Bone marrow (tissue), 2 donors: Measurements from ENCODE around the gene LRMDA.

Experiments
- DNase-seq, 2 donors: peaks; one replicate each; lab custom pipeline; 2025; lab: John Stamatoyannopoulos, UW

The LRMDA gene

GRCh38 chr10:76338187-76338586 lies 906.8 kb downstream of the LRMDA start:
- no peak for DNase-seq

- no peak for DNase-seq
These were observed 910.3 kb downstream of the LRMDA start for GRCh38 chr10:76341740-76342139.

GRCh38 chr10:76342996-76343395 lies 911.6 kb downstream of the LRMDA start:
- DNase-seq, result no peak

GRCh38 chr10:76347832-76348231 lies 916.4 kb downstream of the LRMDA start:
- no peak for DNase-seq

GRCh38 chr10:76350583-76350982 lies 919.2 kb downstream of the LRMDA start:
- DNase-seq, result no peak

GRCh38 chr10:76352300-76352699 lies 920.9 kb downstream of the LRMDA start:
- DNase-seq, result no peak

- DNase-seq, result no peak
These were observed 921.9 kb downstream of the LRMDA start for GRCh38 chr10:76353237-76353851.

- DNase-seq, result no peak
These were observed 922.9 kb downstream of the LRMDA start for GRCh38 chr10:76354212-76354738.

GRCh38 chr10:76354921-76355320 lies 923.5 kb downstream of the LRMDA start:
- no peak for DNase-seq

- no peak for DNase-seq
These were observed 925.1 kb downstream of the LRMDA start for GRCh38 chr10:76356557-76356956.

GRCh38 chr10:76357726-76358415 lies 926.4 kb downstream of the LRMDA start:
- no peak for DNase-seq

- no peak for DNase-seq
These were observed 927.4 kb downstream of the LRMDA start for GRCh38 chr10:76358743-76359395.

- DNase-seq, result no peak
These were observed 944.3 kb downstream of the LRMDA start for GRCh38 chr10:76375761-76376160.

GRCh38 chr10:76382381-76382851 lies 951.0 kb downstream of the LRMDA start:
- DNase-seq, result no peak

- no peak for DNase-seq
These were observed 957.0 kb downstream of the LRMDA start for GRCh38 chr10:76388321-76389023.

- no peak for DNase-seq
These were observed 962.7 kb downstream of the LRMDA start for GRCh38 chr10:76393875-76394706.

- DNase-seq, result no peak
These were observed 963.3 kb downstream of the LRMDA start for GRCh38 chr10:76394707-76395042.

GRCh38 chr10:76395251-76395650 lies 963.8 kb downstream of the LRMDA start:
- DNase-seq, result no peak

- no peak for DNase-seq
These were observed 964.7 kb downstream of the LRMDA start for GRCh38 chr10:76396134-76396533.

GRCh38 chr10:76397181-76398042 lies 966.0 kb downstream of the LRMDA start:
- no peak for DNase-seq
